ENCODE measurements around the gene TMCC1. TPM values are rescaled to one million over a fixed set of nuclear protein-coding genes. Genes with fewer than 3 reads are reported as not detected.

The TMCC1 gene
- polyA plus RNA-seq, 2 of the 4 experiments (the other 2 are of a cell fraction): 30.3 to 75.7 TPM

DNA sequence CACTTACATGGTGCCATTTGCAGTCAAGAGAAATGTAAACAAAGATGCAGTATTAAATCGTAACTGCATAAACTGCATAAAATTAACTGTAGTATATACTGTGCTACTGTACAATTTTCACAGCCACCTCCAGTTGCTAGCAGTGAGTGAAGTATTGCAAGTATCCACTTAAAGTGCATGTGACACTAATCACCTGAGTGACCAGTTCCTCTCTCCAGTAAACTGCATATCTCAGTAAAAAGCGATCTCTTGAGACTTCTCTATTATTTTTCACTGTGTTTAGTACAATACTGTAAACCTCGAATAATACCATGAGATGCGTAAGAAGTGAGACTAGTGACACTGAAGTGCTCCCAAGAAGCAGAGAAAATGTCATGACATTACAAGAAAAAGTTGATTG is 175.3 kb downstream of the TMCC1 start:
- Histone ChIP-seq H3K4me1 (peaks cover 59% of the 10 kb centered on the region), H3K27ac (no peak overlapping the region), H3K4me3 (no peak overlapping the region), H3K9me3 (no peaks in the 10 kb centered on the region), H3K4me2 (no peak overlapping the region)
- POLR2A ChIA-PET: interaction anchor here (0.5 kb wide), 1 partner anchor 10 kb away, joined by 3 read pairs; no protein-coding TSS in a partner anchor
- CTCF ChIA-PET: no interaction called here
- FAIRE-seq (no peak), ATAC-seq (no peak), DNase-seq (ENCODE audit: low read depth in 1 of 2, low spot score in 1 of 2) (no peak)
- TF ChIP-seq FOSL2 (IDR thresholded peaks at IDR 0.05) (no peak), FOSL2 (CRISPR knock-in tag; IDR thresholded peaks at IDR 0.05) (no peak), EHMT2 (IDR thresholded peaks at IDR 0.05; ENCODE audit: low read depth) (no peak), ZC3H11A (IDR thresholded peaks at IDR 0.05) (no peak), ZFP36 (IDR thresholded peaks at IDR 0.05; ENCODE audit: borderline replicate concordance, partially characterized antibody) (no peak), BHLHE40 (IDR thresholded peaks at IDR 0.05; ENCODE audit: low read depth, low read length) (no peak), POLR2AphosphoS2 (conservative IDR thresholded peaks at IDR 0.05; ENCODE audit: low read length) (no peak)
- TF ChIP-seq, protein P1, sequence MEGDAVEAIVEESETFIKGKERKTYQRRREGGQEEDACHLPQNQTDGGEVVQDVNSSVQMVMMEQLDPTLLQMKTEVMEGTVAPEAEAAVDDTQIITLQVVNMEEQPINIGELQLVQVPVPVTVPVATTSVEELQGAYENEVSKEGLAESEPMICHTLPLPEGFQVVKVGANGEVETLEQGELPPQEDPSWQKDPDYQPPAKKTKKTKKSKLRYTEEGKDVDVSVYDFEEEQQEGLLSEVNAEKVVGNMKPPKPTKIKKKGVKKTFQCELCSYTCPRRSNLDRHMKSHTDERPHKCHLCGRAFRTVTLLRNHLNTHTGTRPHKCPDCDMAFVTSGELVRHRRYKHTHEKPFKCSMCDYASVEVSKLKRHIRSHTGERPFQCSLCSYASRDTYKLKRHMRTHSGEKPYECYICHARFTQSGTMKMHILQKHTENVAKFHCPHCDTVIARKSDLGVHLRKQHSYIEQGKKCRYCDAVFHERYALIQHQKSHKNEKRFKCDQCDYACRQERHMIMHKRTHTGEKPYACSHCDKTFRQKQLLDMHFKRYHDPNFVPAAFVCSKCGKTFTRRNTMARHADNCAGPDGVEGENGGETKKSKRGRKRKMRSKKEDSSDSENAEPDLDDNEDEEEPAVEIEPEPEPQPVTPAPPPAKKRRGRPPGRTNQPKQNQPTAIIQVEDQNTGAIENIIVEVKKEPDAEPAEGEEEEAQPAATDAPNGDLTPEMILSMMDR (IDR thresholded peaks at IDR 0.05): no peak
- WGBS (ENCODE audit: missing lambda C conversion rate): 67% methylated on average over 4 of the region's 4 CpGs

DNA sequence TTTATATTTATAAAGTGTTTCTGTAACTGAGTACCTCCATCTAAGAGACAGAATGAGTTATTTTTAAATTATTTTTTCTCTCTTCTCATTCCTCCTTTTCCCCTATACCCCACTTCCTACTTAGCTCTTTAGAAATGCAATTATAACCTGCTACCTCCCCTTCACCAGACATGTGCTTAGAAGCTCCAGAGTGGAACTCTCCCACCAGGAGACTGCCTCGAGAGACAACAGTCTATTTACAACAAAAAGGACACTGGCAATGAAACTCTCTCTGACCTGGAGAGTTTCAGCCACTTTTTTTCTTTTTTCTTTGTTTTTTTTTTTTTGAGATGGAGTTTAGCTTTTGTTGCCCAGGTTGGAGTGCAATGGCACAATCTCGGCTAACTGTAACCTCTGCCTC is 177.7 kb downstream of the TMCC1 start:
- H3K4me2 ChIP-seq: no peak overlapping the region
- peaks cover 35% of the 10 kb centered on the region for H3K4me1 ChIP-seq
- no peak overlapping the region for H3K27ac ChIP-seq
- no peak for TF ChIP-seq CEBPB (IDR thresholded peaks at IDR 0.05)
- TF ChIP-seq, protein P2, sequence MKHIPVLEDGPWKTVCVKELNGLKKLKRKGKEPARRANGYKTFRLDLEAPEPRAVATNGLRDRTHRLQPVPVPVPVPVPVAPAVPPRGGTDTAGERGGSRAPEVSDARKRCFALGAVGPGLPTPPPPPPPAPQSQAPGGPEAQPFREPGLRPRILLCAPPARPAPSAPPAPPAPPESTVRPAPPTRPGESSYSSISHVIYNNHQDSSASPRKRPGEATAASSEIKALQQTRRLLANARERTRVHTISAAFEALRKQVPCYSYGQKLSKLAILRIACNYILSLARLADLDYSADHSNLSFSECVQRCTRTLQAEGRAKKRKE (CRISPR knock-in tag; IDR thresholded peaks at IDR 0.05; ENCODE audit: low read depth): no peak
- TF ChIP-seq HDAC2 (IDR thresholded peaks at IDR 0.05): no peak
- TF ChIP-seq KDM5A (IDR thresholded peaks at IDR 0.05): no peak
- TF ChIP-seq EHF (CRISPR knock-in tag; IDR thresholded peaks at IDR 0.05): no peak
- no peak for TF ChIP-seq NR3C1 (IDR thresholded peaks at IDR 0.05)
- TF ChIP-seq TFCP2L1 (CRISPR knock-in tag; IDR thresholded peaks at IDR 0.05): no peak
- FAIRE-seq: no peak
- no peaks in the 10 kb centered on the region for H3K9me3 ChIP-seq
- ChIA-PET POLR2A (no interaction called here), CTCF (interaction anchor here (0.6 kb wide), 1 partner anchor 66 kb away, joined by 3 read pairs; no protein-coding TSS in a partner anchor)
- WGBS (ENCODE audit: missing lambda C conversion rate): 72% methylated on average over 2 of the region's 2 CpGs
- no peak overlapping the region for H3K4me3 ChIP-seq
- no peak for ATAC-seq
- no peak for DNase-seq (ENCODE audit: low read depth in 1 of 2, low spot score in 1 of 2)

DNA sequence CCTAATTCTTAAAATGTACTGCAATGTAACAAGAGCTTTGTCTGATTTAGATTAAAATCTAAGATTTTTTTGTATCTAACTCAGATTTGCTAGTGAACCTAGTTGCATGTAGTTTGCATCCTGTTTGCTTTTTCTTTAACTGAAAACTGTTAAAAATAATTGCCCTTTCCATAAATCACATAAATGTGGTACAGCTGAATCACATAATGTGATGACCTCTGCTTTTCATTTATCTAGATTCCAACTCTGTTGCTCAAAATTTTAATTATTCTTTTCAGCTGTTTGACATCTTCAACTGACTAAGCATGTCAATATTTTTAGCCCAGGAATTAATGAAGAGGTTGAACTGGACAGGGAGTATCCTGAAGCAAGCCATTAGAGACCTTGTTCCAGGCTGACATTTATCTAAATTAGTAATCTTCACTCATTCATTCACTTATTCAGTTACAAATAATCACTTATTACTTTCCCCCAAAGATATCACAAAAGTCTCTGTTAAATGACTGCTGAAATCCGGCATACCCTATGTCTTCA is 185.1 kb downstream of the TMCC1 start:
- DNase-seq (ENCODE audit: low read depth in 1 of 2, low spot score in 1 of 2): no peak
- Histone ChIP-seq H3K4me2 (no peak overlapping the region), H3K27ac (no peak overlapping the region), H3K4me3 (no peak overlapping the region), H3K9me3 (no peaks in the 10 kb centered on the region), H3K4me1 (peaks cover 25% of the 10 kb centered on the region; the same call in 2 of the 3 replicates)
- FAIRE-seq: no peak
- POLR2A ChIA-PET: interaction anchor here (0.7 kb wide), 1 partner anchor 10 kb away, joined by 3 read pairs; no protein-coding TSS in a partner anchor
- no peak for ATAC-seq
- no peak for TF ChIP-seq HOXB13 (CRISPR knock-in tag; IDR thresholded peaks at IDR 0.05; ENCODE audit: low read depth)
- TF ChIP-seq RCOR1 (IDR thresholded peaks at IDR 0.05; ENCODE audit: low read depth, low read length): no peak
- no peak for TF ChIP-seq KDM5A (IDR thresholded peaks at IDR 0.05)
- TF ChIP-seq CHD2 (IDR thresholded peaks at IDR 0.05; ENCODE audit: low read length, partially characterized antibody): no peak
- no peak for TF ChIP-seq GATA3 (IDR thresholded peaks at IDR 0.05; ENCODE audit: borderline replicate concordance)
- no peak for TF ChIP-seq TP53 (CRISPR knock-in tag; IDR thresholded peaks at IDR 0.05)
- no peak for TF ChIP-seq RFX5 (IDR thresholded peaks at IDR 0.05)
- TF ChIP-seq, protein P3, sequence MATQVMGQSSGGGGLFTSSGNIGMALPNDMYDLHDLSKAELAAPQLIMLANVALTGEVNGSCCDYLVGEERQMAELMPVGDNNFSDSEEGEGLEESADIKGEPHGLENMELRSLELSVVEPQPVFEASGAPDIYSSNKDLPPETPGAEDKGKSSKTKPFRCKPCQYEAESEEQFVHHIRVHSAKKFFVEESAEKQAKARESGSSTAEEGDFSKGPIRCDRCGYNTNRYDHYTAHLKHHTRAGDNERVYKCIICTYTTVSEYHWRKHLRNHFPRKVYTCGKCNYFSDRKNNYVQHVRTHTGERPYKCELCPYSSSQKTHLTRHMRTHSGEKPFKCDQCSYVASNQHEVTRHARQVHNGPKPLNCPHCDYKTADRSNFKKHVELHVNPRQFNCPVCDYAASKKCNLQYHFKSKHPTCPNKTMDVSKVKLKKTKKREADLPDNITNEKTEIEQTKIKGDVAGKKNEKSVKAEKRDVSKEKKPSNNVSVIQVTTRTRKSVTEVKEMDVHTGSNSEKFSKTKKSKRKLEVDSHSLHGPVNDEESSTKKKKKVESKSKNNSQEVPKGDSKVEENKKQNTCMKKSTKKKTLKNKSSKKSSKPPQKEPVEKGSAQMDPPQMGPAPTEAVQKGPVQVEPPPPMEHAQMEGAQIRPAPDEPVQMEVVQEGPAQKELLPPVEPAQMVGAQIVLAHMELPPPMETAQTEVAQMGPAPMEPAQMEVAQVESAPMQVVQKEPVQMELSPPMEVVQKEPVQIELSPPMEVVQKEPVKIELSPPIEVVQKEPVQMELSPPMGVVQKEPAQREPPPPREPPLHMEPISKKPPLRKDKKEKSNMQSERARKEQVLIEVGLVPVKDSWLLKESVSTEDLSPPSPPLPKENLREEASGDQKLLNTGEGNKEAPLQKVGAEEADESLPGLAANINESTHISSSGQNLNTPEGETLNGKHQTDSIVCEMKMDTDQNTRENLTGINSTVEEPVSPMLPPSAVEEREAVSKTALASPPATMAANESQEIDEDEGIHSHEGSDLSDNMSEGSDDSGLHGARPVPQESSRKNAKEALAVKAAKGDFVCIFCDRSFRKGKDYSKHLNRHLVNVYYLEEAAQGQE (IDR thresholded peaks at IDR 0.05): no peak
- no peak for TF ChIP-seq TFCP2L1 (CRISPR knock-in tag; IDR thresholded peaks at IDR 0.05)
- TF ChIP-seq MAFK (IDR thresholded peaks at IDR 0.05; ENCODE audit: partially characterized antibody): no peak
- CTCF ChIA-PET: no interaction called here
- WGBS (ENCODE audit: missing lambda C conversion rate): 97% methylated on average over 1 of the region's 1 CpG

Measured in A549 (cell line).